ENCODE results near the gene EPHX1.

The EPHX1 gene

GRCh38 chr1:225871359-225872074 is 61.6 kb downstream of the EPHX1 start:
- H3K4me1 ChIP-seq: no peaks in the 10 kb centered on the region
- no peak overlapping the region for H3K4me3 ChIP-seq (ENCODE audit: low read depth, low read length)
- TF ChIP-seq CTCF (IDR thresholded peaks at IDR 0.05; ENCODE audit: low read depth, low read length): no peak
- no peaks in the 10 kb centered on the region for H3K27me3 ChIP-seq
- no peaks in the 10 kb centered on the region for H3K36me3 ChIP-seq
- no peak for DNase-seq
- no peaks in the 10 kb centered on the region for H3K9me3 ChIP-seq

- no peak for DNase-seq
- Histone ChIP-seq H3K4me1 (no peaks in the 10 kb centered on the region), H3K36me3 (no peaks in the 10 kb centered on the region), H3K4me3 (ENCODE audit: low read depth, low read length) (no peak overlapping the region), H3K9me3 (no peaks in the 10 kb centered on the region), H3K27me3 (no peaks in the 10 kb centered on the region)
- no peak for TF ChIP-seq CTCF (IDR thresholded peaks at IDR 0.05; ENCODE audit: low read depth, low read length)
These were observed 62.1 kb downstream of the EPHX1 start for GRCh38 chr1:225872075-225872430.

GRCh38 chr1:225873281-225873850 is 63.4 kb downstream of the EPHX1 start:
- no peak for DNase-seq
- no peak for TF ChIP-seq CTCF (IDR thresholded peaks at IDR 0.05; ENCODE audit: low read depth, low read length)
- H3K36me3 ChIP-seq: no peaks in the 10 kb centered on the region
- H3K9me3 ChIP-seq: no peaks in the 10 kb centered on the region
- no peak overlapping the region for H3K4me3 ChIP-seq (ENCODE audit: low read depth, low read length)
- H3K4me1 ChIP-seq: no peaks in the 10 kb centered on the region
- no peaks in the 10 kb centered on the region for H3K27me3 ChIP-seq

- no peak for DNase-seq
- H3K27me3 ChIP-seq: no peaks in the 10 kb centered on the region
- H3K36me3 ChIP-seq: no peaks in the 10 kb centered on the region
- no peak overlapping the region for H3K4me3 ChIP-seq (ENCODE audit: low read depth, low read length)
- H3K4me1 ChIP-seq: no peaks in the 10 kb centered on the region
- TF ChIP-seq CTCF (IDR thresholded peaks at IDR 0.05; ENCODE audit: low read depth, low read length): no peak
- no peaks in the 10 kb centered on the region for H3K9me3 ChIP-seq
These were observed 64.5 kb downstream of the EPHX1 start for GRCh38 chr1:225874431-225874830.

- no peak overlapping the region for H3K4me3 ChIP-seq (ENCODE audit: low read depth, low read length)
- TF ChIP-seq CTCF (IDR thresholded peaks at IDR 0.05; ENCODE audit: low read depth, low read length): no peak
- no peaks in the 10 kb centered on the region for H3K36me3 ChIP-seq
- H3K9me3 ChIP-seq: no peaks in the 10 kb centered on the region
- H3K4me1 ChIP-seq: no peaks in the 10 kb centered on the region
- no peaks in the 10 kb centered on the region for H3K27me3 ChIP-seq
- DNase-seq: no peak
These were observed 65.3 kb downstream of the EPHX1 start for GRCh38 chr1:225875044-225875815.

Data from BE2C (cell line).